HG02938 (cell line): ENCODE results near the gene MSI2.

Experiments
- ATAC-seq: cut with Tn5 transposase; IDR thresholded peaks from one replicate; pipeline ENCODE4 v1.9.1; 2021; ENCODE audit warnings: mild to moderate bottlenecking, moderate library complexity; ENCODE audit not compliant: unreplicated experiment

Gene MSI2

GRCh38 chr17:57387575-57387974 lies 131.3 kb downstream of the MSI2 start:
- ATAC-seq: no peak

- no peak for ATAC-seq
Observed at GRCh38 chr17:57388131-57388725, 131.9 kb downstream of the MSI2 start.

GRCh38 chr17:57389473-57389872 lies 133.2 kb downstream of the MSI2 start:
- no peak for ATAC-seq

- ATAC-seq: no peak
Observed at GRCh38 chr17:57391076-57391825, 134.9 kb downstream of the MSI2 start.

GRCh38 chr17:57391857-57392471 lies 135.6 kb downstream of the MSI2 start:
- ATAC-seq: no peak

- no peak for ATAC-seq
Observed at GRCh38 chr17:57393368-57393767, 137.0 kb downstream of the MSI2 start.

- no peak for ATAC-seq
Observed at GRCh38 chr17:57394375-57394774, 138.1 kb downstream of the MSI2 start.

- ATAC-seq: no peak
Observed at GRCh38 chr17:57395721-57396321, 139.5 kb downstream of the MSI2 start.

GRCh38 chr17:57396511-57396921 lies 140.2 kb downstream of the MSI2 start:
- ATAC-seq: no peak

GRCh38 chr17:57397402-57397801 lies 141.1 kb downstream of the MSI2 start:
- ATAC-seq: no peak

- no peak for ATAC-seq
Observed at GRCh38 chr17:57399690-57400089, 143.4 kb downstream of the MSI2 start.

- no peak for ATAC-seq
Observed at GRCh38 chr17:57400648-57401047, 144.3 kb downstream of the MSI2 start.

GRCh38 chr17:57401556-57402488 lies 145.5 kb downstream of the MSI2 start:
- no peak for ATAC-seq

- no peak for ATAC-seq
Observed at GRCh38 chr17:57402681-57403180, 146.4 kb downstream of the MSI2 start.

GRCh38 chr17:57403236-57403635 lies 146.9 kb downstream of the MSI2 start:
- ATAC-seq: no peak

GRCh38 chr17:57404073-57404472 lies 147.8 kb downstream of the MSI2 start:
- ATAC-seq: no peak

- no peak for ATAC-seq
Observed at GRCh38 chr17:57404795-57405490, 148.6 kb downstream of the MSI2 start.

GRCh38 chr17:57405491-57406072 lies 149.3 kb downstream of the MSI2 start:
- no peak for ATAC-seq

GRCh38 chr17:57406131-57406980 lies 150.0 kb downstream of the MSI2 start:
- ATAC-seq: no peak
